ENCODE data around the gene COX18. TPM values are rescaled to one million over a fixed set of nuclear protein-coding genes. Genes with fewer than 3 reads are reported as not detected.

COX18 gene, protein sequence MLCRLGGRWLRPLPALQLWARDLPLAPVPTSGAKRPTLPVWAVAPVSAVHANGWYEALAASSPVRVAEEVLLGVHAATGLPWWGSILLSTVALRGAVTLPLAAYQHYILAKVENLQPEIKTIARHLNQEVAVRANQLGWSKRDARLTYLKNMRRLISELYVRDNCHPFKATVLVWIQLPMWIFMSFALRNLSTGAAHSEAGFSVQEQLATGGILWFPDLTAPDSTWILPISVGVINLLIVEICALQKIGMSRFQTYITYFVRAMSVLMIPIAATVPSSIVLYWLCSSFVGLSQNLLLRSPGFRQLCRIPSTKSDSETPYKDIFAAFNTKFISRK
- total RNA-seq: 24.8 and 29.3 TPM in 2 replicates

GRCh38 chr4:73069338-73070073, at the start of gene COX18:
TSS of gene COX18 (minus strand) at chr4:73069716. CDS start at chr4:73069649, 67 bp downstream.

Other genes with a start within 250 kb of the COX18 start
- 27.9 and 28.7 TPM in 2 replicates for gene ANKRD17, start 189.1 kb upstream of the COX18 start, total RNA-seq